ENCODE results near the gene SMIM10L2A.
A peak's percentile ranks its signal among the peaks of the same experiment; 100 is the strongest.

Gene SMIM10L2A

DNA sequence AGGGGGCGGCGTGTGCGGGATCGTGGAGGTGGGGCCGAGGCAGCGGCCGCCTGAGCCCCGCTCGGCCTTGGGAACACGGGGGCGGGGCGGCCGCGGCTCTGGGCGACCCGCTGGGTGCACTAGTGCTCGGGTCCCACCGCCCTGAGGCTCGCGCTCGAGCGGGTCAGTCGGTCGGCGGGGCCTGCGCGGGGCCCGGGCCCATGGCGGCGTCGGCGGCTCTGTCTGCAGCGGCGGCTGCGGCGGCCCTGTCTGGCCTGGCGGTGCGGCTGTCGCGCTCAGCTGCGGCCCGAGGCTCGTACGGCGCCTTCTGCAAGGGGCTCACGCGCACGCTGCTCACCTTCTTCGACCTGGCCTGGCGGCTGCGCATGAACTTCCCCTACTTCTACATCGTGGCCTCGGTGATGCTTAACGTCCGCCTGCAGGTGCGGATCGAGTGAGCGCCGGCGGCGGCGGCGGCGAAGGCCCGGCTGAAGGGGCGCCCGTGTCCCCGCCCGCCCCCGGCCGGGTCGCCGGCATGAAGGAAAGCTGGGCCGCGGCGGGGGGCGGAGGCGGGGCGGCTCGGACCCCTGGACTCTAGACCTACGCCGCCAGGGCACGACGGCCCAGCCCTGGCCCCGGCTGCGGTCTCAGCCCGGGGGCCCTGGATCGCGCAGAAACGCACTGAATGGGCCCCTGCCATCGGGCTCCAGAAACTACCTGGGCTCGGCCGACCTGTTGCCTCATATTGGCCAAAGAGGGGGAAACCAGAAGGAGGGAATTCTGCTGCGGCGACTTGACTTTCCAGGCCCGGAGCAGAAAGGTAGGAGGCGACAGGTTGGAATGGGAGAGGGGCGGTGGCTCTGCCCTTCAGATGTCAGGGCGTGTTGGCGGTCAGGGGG, at the start of gene SMIM10L2A:
TSS of gene SMIM10L2A (plus strand) at position 13 of the 878 bp plus-strand sequence. CDS start at position 201, 188 bp downstream.
- no peak for DNase-seq (ENCODE audit: low spot score)
- H3K27ac ChIP-seq: no peak within 1 kb of the TSS
- TF ChIP-seq, protein P1, sequence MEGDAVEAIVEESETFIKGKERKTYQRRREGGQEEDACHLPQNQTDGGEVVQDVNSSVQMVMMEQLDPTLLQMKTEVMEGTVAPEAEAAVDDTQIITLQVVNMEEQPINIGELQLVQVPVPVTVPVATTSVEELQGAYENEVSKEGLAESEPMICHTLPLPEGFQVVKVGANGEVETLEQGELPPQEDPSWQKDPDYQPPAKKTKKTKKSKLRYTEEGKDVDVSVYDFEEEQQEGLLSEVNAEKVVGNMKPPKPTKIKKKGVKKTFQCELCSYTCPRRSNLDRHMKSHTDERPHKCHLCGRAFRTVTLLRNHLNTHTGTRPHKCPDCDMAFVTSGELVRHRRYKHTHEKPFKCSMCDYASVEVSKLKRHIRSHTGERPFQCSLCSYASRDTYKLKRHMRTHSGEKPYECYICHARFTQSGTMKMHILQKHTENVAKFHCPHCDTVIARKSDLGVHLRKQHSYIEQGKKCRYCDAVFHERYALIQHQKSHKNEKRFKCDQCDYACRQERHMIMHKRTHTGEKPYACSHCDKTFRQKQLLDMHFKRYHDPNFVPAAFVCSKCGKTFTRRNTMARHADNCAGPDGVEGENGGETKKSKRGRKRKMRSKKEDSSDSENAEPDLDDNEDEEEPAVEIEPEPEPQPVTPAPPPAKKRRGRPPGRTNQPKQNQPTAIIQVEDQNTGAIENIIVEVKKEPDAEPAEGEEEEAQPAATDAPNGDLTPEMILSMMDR (IDR thresholded peaks at IDR 0.05): no peak
- peak within 1 kb of the TSS; percentile 70 for H3K4me3 ChIP-seq

GRCh38 chrX:135373357-135373756, 48.4 kb upstream of the SMIM10L2A start:
- Histone ChIP-seq H3K27ac (no peak overlapping the region), H3K4me3 (no peak overlapping the region)

GRCh38 chrX:135382260-135382659, 39.5 kb upstream of the SMIM10L2A start:
- no peak for DNase-seq (ENCODE audit: low spot score)
- TF ChIP-seq, protein P1 (IDR thresholded peaks at IDR 0.05): no peak
- Histone ChIP-seq H3K27ac (no peak overlapping the region), H3K4me3 (no peak overlapping the region)

More at GRCh38 chrX:135373357-135373756, 48.4 kb upstream of the SMIM10L2A start:
- DNase-seq (ENCODE audit: low spot score): no peak
- TF ChIP-seq, protein P1 (IDR thresholded peaks at IDR 0.05): no peak

DNA sequence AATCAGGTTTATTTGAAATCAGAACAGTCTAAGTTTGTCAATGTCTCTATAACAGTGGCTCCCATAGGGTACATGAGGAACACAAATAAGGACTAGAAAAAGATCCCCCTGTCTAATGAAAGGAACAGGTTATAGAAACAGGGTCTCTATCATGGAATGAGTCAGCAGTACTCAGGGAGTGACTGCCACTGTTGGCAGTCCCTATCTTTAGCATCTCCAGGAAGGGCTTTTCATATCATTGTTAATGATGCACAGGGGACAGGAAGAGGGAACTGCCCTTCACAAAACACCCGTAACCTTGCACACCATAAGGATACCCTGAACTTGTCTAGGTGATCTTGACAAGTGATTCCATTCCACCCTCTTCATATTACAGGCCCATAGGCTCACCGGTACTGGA, 38.5 kb upstream of the SMIM10L2A start:
- DNase-seq (ENCODE audit: low spot score): no peak
- TF ChIP-seq, protein P1 (IDR thresholded peaks at IDR 0.05): no peak
- Histone ChIP-seq H3K27ac (no peak overlapping the region), H3K4me3 (no peak overlapping the region)

GRCh38 chrX:135384161-135384836, 37.4 kb upstream of the SMIM10L2A start:
- no peak for DNase-seq (ENCODE audit: low spot score)
- H3K27ac ChIP-seq: no peak overlapping the region
- H3K4me3 ChIP-seq: no peak overlapping the region
- TF ChIP-seq, protein P1 (IDR thresholded peaks at IDR 0.05): no peak

DNA sequence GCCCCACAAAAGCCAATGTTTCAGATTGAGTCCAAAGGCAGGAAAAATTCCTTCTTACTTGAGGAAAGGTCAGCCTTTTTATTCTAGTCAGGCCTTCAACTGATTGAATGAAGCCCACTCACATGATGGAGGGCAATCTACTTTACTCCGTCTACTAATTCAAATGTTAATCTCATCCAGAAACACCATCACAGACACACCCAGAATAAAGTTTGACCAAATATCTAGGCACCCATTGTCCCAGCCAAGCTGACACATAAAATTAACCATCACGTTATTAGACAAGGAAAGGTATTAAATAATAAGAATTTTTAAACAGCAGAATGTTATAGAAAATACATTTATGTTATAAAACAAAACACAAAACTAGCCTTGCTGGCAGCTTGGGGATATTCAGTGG, 32.9 kb upstream of the SMIM10L2A start:
- TF ChIP-seq, protein P1 (IDR thresholded peaks at IDR 0.05): no peak
- no peak overlapping the region for H3K4me3 ChIP-seq
- DNase-seq (ENCODE audit: low spot score): no peak
- no peak overlapping the region for H3K27ac ChIP-seq
